Esophagus muscularis mucosa (tissue), 4 donors: ENCODE data around the gene INHBA. TPM values are rescaled to one million over a fixed set of nuclear protein-coding genes. Genes with fewer than 3 reads are reported as not detected.

Experiments
- DNase-seq: peaks from one replicate; pipeline ENCODE4 v3.0.0-alpha.2; 2017; ENCODE audit errors: extremely low spot score
- H3K27ac ChIP-seq, 4 donors: fragments of 200-600 bp; sonication (generic); replicated peaks in 1 of 4; 1 replicate in 3 of 4; 2 replicates in 1 of 4; pipeline ENCODE4 v1.5.1; 2016 to 2019; ENCODE audit warnings: mild to moderate bottlenecking in 1 of 4
- H3K27me3 ChIP-seq, 4 donors: fragments of 200-600 bp; sonication (generic); one replicate each; pipeline versions ENCODE4 v1.5.1 to v1.6.0; 2016 to 2019
- H3K36me3 ChIP-seq, 4 donors: fragments of 200-600 bp; sonication (generic); one replicate each; pipeline ENCODE4 v1.5.1; 2016 to 2019
- H3K4me1 ChIP-seq, 4 donors: fragments of 200-600 bp; sonication (generic); one replicate each; pipeline ENCODE4 v1.5.1; 2016 to 2019
- H3K4me3 ChIP-seq, 4 donors: fragments of 200-600 bp; sonication (generic); 1 replicate in 2 of 4; 2 replicates in 2 of 4; pipeline ENCODE4 v1.5.1; 2016 to 2019; ENCODE audit warnings: mild to moderate bottlenecking in 4 of 4, moderate library complexity in 1 of 4
- H3K9me3 ChIP-seq, 4 donors: fragments of 200-600 bp; sonication (generic); 1 replicate in 3 of 4; 2 replicates in 1 of 4; pipeline ENCODE4 v1.5.1; 2016 to 2019
- CTCF ChIP-seq, 3 experiments: fragments of 200-600 bp in 2 of 3; fragments of 450-650 bp in 1 of 3; sonication (generic) in 2 of 3; IDR thresholded peaks; one replicate each; pipeline ENCODE4 v1.5.1; 2017 to 2019; ENCODE audit warnings: antibody characterized with exemption in 3 of 3, mild to moderate bottlenecking in 2 of 3, moderate library complexity in 1 of 3
- EP300 ChIP-seq: sonication (generic); formaldehyde crosslinking; IDR thresholded peaks from one replicate; pipeline ENCODE4 v1.6.1; 2017; ENCODE audit warnings: antibody characterized with exemption
- POLR2A ChIP-seq: fragments of 450-650 bp; IDR thresholded peaks from one replicate; pipeline ENCODE4 v1.6.1; 2017; ENCODE audit warnings: antibody characterized with exemption, moderate library complexity, mild to moderate bottlenecking, low read depth
- POLR2AphosphoS5 ChIP-seq, 2 donors: sonication (generic); formaldehyde crosslinking; IDR thresholded peaks; one replicate each; pipeline ENCODE4 v1.6.1; 2017; ENCODE audit warnings: antibody characterized with exemption in 2 of 2
- WGBS: methylation state at CpG from one replicate; pipeline ENCODE4 v1.1.5; 2018; 5-methylcytosine and 5-hydroxymethylcytosine counted together
- intact Hi-C: fragments of 100-400 bp; cut with DNase I; formaldehyde crosslinking; loops from one replicate; pipeline ENCODE4 v1.15.1; 2023
- total RNA-seq, 4 donors: library from RNA; depleted of rRNA; stranded (reverse); fragments of >200 nt; gene quantifications; one replicate each; pipeline versions ENCODE4 v1.1.0 to v1.2.1, GENCODE V29; 2016

INHBA gene
- total RNA-seq, 4 donors from 2014 or later = 19.2 to 38.6 (median 32.9) TPM

- peaks cover 0 to 21% (median 11%) of the 10 kb centered on the region in 4 donors for H3K4me1 ChIP-seq
- intact Hi-C loops = no loop called here
- TF ChIP-seq POLR2AphosphoS5 (IDR thresholded peaks at IDR 0.05) = no peak
- TF ChIP-seq EP300 = no peak
- no peak for TF ChIP-seq POLR2A
- 100% methylated on average over 1 of the region's 1 CpG for WGBS
- H3K36me3 ChIP-seq = no peaks in the 10 kb centered on the region
- H3K4me3 ChIP-seq = no peak overlapping the region
- H3K27ac ChIP-seq = no peak overlapping the region
- no peaks in the 10 kb centered on the region for H3K27me3 ChIP-seq
- no peaks in the 10 kb centered on the region for H3K9me3 ChIP-seq
- DNase-seq = no peak
Observed at GRCh38 chr7:41730161-41730560, 27.3 kb upstream of the INHBA start.

GRCh38 chr7:41729059-41729458, 26.2 kb upstream of the INHBA start:
- no peak for DNase-seq
- no peaks in the 10 kb centered on the region for H3K9me3 ChIP-seq
- WGBS = 96% methylated on average over 4 of the region's 4 CpGs
- H3K27me3 ChIP-seq = no peaks in the 10 kb centered on the region
- H3K4me3 ChIP-seq = no peak overlapping the region
- intact Hi-C loops = no loop called here
- no peaks in the 10 kb centered on the region for H3K36me3 ChIP-seq
- peaks cover 0 to 21% (median 11%) of the 10 kb centered on the region in 4 donors for H3K4me1 ChIP-seq
- TF ChIP-seq POLR2A (no peak), POLR2AphosphoS5 (IDR thresholded peaks at IDR 0.05) (no peak), CTCF (IDR thresholded peaks at IDR 0.05) (no peak), EP300 (no peak)
- no peak overlapping the region for H3K27ac ChIP-seq

GRCh38 chr7:41725013-41725412, 22.1 kb upstream of the INHBA start:
- Histone ChIP-seq H3K4me1 (peaks cover 0 to 3% (median 0%) of the 10 kb centered on the region in 4 donors), H3K27me3 (no peaks in the 10 kb centered on the region), H3K4me3 (no peak overlapping the region), H3K27ac (no peak overlapping the region), H3K36me3 (no peaks in the 10 kb centered on the region), H3K9me3 (no peaks in the 10 kb centered on the region)
- 95% methylated on average over 6 of the region's 6 CpGs for WGBS
- intact Hi-C loops = no loop called here
- TF ChIP-seq POLR2AphosphoS5 (IDR thresholded peaks at IDR 0.05) (no peak), EP300 (no peak), POLR2A (no peak), CTCF (IDR thresholded peaks at IDR 0.05) (no peak)
- DNase-seq = no peak

- Histone ChIP-seq H3K4me1 (peaks cover 0 to 3% (median 0%) of the 10 kb centered on the region in 4 donors), H3K27ac (no peak overlapping the region), H3K4me3 (no peak overlapping the region), H3K9me3 (no peaks in the 10 kb centered on the region), H3K27me3 (no peaks in the 10 kb centered on the region), H3K36me3 (no peaks in the 10 kb centered on the region)
- intact Hi-C loops = no loop called here
- DNase-seq = no peak
- 69% methylated on average over 1 of the region's 1 CpG for WGBS
- TF ChIP-seq POLR2A (no peak), POLR2AphosphoS5 (IDR thresholded peaks at IDR 0.05) (no peak), CTCF (IDR thresholded peaks at IDR 0.05) (no peak), EP300 (no peak)
Observed at GRCh38 chr7:41720886-41721285, 18.0 kb upstream of the INHBA start.

- intact Hi-C loops = no loop called here
Observed at GRCh38 chr7:41720046-41720445, 17.2 kb upstream of the INHBA start.

More at GRCh38 chr7:41720046-41720445, 17.2 kb upstream of the INHBA start:
- H3K4me3 ChIP-seq = no peak overlapping the region
- no peaks in the 10 kb centered on the region for H3K4me1 ChIP-seq
- TF ChIP-seq CTCF (IDR thresholded peaks at IDR 0.05) (no peak), POLR2AphosphoS5 (IDR thresholded peaks at IDR 0.05) (no peak), POLR2A (no peak), EP300 (no peak)
- no peaks in the 10 kb centered on the region for H3K36me3 ChIP-seq
- WGBS = 91% methylated on average over 4 of the region's 4 CpGs
- H3K27ac ChIP-seq = no peak overlapping the region
- H3K9me3 ChIP-seq = no peaks in the 10 kb centered on the region
- no peaks in the 10 kb centered on the region for H3K27me3 ChIP-seq
- DNase-seq = no peak
